NCI-H2227 (cell line): ENCODE data around the gene KMT2D.
A peak's percentile ranks its signal among the peaks of the same experiment; 100 is the strongest.

Source experiments
- DNase-seq: peaks from one replicate; lab custom pipeline; 2025; ENCODE audit not compliant: unreplicated experiment; lab: John Stamatoyannopoulos, UW

The KMT2D gene

GRCh38 chr12:49054524-49054923 is 6.1 kb downstream of the KMT2D start:
- no peak for DNase-seq

GRCh38 chr12:49054096-49054495 is 6.5 kb downstream of the KMT2D start:
- DNase-seq, result no peak

GRCh38 chr12:49052451-49053208 is 8.0 kb downstream of the KMT2D start:
- DNase-seq, result no peak

DNA sequence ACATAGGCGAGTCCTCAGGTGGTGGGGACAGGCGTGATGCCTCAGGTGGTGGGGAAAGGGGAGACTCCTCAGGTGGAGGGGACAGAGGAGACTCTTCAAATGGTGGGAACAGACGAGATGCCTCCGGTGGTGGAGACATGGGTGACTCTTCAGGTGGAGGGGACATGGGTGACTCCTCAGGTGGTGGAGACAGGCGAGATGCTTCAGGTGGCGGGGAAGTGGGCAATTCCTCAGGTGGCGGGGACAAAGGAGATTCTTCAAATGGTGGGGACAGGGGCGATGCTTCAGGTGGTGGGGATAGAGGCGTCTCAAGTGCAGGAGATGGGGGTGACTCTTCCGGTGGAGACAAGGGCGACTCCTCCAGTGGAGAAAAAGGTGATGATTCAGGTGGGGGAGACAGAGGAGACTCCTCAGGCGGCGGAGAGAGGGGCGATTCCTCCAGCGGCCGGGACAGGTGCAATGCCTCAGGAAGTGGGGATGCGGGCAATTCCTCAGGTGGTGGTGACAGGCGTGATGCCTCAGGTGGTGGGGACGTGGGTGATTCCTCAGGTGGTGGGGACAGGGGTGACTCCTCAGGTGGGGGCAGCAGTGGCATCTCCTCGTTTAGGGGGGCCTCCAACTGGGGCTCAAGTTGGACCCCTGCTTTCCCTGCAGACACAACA is 8.7 kb downstream of the KMT2D start:
- DNase-seq, result no peak

DNA sequence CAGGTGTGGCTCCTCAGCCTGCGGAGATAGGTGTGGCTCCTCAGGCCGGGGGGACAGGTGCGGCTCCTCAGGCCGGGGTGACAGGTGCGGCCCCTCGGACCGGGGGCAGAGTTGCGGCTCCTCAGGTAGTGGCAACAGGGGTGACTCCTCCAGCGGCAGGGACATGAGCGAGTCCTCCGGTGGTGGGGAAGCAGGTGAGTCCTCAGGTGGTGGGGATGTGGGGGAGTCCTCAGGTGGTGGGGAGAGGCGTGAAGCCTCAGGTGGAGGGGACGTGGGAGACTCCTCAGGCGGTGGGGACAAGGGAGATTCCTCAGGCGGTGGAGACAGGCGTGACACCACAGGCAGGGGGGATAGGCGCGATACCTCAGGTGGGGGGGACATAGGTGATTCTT is 9.2 kb downstream of the KMT2D start:
- no peak for DNase-seq

DNA sequence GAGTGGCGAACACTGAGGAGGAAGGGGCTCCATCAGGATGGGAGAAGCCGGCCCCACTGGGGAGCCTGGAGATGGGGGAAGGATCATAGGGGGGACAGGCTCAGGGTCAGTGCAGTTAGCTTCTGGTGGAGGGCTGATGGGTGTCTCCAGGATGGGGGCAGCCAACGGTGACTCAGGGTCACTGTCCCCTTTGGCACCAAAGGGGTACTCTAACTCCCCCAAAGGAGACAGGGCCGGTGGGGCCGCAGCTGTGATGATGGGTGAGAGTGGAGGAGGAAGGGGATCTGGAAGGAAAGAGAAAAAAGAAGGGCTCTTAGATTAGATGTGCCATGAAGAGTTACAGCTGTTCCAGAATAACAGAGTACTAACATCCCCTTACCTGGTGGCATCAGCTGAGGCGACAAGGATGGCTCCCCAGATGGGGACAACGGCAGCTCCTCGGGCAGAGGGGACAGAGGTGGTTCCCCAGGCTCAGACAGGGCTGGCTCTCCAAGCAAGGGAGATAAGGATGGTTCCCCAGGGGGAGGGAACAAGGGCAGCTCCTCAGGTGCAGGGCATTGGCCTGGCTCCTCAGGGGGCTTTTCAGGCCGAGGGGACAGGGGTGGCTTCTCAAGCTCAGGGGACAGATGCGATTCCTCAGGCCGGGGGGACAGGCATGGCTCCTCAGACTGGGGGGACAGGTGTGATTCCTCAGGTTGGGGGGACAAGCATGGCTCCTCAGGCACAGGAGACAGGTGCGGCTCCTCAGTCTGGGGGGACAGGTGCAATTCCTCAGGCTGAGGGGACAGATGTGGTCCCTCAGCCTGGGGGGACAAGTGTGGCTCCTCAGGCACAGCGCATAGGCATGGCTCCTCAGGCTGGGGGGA is 9.9 kb downstream of the KMT2D start:
- DNase-seq, result no peak

DNA sequence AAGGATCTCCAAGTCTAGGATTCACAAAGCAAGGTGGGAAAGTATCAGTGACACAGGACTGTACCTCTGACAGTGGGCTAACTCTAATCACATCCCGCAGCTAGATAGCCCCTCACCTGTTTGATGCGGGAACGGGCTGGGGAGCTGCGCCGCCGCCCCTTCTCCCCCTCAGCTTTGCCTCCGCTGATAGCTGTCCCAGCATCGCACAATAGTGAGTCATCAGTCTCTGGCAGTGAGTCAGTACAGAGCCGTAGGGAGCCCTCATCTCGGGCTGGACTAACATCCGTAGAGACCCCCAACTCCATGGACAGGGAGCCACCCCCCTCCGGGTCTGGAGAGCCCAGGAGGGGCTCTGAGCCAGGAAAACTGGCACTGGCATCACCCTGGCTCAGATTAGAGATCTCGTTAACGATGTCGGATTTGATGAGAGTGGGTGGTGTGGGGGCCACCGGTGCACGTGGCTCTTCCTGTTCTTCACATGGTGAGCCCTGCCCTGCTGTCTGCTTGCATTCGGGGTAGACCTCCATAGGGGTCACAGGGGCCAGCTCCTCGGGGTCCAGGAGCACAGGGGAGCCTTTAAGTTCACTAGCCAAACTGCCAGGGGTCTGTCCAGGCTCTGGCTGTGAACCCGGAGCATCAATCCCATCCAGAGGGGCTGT is 10.9 kb downstream of the KMT2D start:
- DNase-seq, result no peak

- DNase-seq, result no peak
Observed at GRCh38 chr12:49048953-49049352, 11.6 kb downstream of the KMT2D start.

DNA sequence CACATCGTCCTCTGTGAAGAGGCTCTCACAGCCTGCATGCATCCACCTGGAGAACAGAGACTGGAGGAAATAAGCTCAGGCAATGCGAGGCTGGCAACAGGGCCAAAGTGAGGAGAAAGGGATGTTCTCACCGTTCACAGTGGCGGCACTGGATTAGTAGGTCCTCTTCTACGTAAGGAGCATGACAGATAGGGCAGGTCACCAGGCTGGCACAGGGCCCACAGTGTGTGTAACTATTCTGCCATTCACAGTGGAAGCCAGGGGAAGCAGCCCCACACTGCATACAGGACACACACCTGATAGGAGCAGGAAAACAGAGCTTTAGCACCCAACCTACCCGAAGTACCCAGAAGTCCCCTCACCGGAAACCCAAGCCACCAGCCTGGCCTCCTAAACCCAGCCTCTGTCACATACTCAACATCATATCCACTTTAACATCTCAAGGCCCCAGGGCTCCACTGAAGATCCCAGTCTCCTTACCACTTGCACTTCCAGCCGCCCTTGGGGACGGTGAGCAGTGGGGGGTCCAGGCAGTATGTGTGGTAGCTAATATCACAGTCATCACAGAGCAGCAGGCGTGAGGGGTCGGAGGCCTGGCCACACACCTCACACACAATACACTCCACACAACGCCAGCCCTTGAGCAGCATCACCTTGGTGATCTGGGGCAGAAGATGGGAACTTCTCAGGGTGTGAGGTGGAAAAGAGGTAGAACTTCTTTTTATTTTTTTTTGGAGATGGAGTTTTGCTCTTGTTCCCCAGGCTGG is 14.3 kb downstream of the KMT2D start:
- no peak for DNase-seq

DNA sequence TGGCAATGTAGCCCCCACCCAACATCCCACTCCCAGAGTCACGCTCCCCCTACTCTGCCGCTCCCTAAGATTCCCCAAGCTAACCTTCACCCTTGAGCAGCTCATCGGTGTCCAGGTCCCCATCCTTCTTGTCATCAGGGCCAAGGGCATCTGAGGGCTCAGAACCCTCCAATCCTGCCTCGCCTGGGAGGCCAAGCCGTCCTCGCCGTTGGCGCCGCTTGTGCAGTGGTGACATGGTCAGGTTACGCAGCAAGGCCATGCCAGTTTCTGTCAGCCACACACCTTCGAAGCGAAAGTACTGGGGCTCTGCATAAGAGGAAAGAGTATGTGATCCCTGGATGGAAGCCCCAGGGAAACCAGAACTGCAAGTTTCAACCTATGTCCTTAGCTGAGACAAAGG is 15.9 kb downstream of the KMT2D start:
- DNase-seq, result no peak

DNA sequence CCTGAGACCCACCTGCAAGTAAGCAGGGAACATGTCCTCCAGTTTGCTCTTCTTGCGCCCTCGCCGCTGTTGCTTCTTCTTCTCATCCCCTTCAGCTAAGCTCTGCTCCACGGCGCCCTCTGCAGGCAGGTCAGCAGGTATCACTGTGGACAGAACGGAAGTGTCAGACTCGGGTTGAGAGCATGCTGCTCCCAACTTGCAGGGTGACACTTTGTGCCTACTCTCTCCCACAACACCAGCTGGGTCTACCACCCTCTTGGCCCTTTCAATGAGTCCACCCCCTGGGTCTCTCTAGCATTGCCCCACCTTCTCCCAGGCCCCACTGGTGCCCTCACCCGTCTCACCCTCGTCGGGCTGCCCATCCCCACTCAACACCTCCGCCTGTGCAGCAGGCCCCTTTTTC is 16.7 kb downstream of the KMT2D start:
- DNase-seq, result peak; percentile 54

- no peak for DNase-seq
Observed at GRCh38 chr12:49043241-49043640, 17.4 kb downstream of the KMT2D start.

GRCh38 chr12:49041881-49042484 is 18.6 kb downstream of the KMT2D start:
- DNase-seq, result no peak

GRCh38 chr12:49041036-49041880 is 19.3 kb downstream of the KMT2D start:
- DNase-seq, result no peak

DNA sequence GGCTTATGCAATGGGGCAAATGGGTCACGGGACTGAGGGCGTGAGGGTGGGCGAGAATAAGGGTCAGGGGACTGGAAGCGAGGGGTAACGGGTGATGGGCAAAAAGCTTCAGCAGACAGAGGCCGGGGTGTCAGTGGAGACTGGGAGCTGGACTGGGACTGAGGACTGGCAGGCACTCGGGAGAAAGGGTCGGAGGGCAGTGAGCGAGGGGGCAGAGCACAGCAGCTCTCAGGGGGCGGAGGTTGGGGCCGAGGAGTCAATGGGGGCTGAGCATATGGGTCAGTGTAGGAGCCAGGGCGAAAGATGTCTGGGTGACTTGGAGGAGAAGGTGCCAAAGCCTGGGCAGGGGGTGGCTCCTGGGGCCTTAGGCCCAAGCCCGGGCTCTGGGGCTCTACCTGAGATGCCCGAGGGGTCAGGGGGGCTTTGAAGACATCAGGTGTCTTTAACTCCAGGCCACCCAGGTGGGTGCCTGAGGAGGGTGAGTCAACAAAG is 20.2 kb downstream of the KMT2D start:
- DNase-seq, result no peak

DNA sequence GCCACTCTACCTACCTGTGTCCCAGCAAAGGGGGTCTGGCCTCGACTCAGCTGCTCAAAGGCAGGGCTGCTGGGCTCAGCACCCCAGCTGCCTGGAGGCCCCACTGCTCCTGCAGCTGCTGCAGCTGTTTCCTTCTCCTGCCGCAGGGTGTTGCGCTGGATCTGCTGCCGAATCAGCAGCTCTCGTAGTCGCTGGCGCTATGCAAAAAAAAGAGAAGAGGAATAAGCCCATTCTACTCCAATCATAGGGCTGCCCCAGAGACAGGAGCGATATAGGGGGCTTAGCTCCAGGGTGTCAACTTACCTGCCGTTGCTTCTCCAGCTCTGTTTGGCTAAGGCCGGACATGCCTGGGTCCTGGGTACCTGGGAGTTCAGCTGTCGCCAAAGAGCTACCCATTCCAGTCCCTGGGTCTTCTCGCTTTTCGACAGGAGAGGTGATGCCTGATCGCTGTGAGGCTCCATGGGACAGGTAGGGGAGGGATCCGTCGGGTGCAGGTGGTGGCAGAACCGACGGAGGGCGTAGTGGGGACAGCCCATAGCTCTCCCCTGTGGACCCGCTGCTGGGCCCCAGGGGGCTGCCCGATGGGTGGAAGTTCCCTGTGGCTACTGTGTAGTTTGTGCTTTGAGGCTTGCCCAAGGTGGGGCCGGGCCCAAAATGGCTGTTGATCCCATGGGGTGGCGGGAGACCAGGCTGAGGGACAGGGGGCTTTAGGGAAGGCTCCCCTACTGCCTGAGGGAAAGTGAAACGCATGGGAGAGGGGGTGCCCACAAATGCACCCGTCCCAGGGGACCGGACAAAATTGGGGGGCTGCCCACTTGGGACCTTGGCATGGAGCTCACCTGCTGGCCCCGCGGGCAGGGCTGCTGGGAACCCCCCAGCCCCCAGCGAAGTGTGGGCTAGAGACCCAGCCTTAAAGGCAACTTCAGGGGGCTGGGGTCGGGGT is 20.9 kb downstream of the KMT2D start:
- DNase-seq, result no peak

DNA sequence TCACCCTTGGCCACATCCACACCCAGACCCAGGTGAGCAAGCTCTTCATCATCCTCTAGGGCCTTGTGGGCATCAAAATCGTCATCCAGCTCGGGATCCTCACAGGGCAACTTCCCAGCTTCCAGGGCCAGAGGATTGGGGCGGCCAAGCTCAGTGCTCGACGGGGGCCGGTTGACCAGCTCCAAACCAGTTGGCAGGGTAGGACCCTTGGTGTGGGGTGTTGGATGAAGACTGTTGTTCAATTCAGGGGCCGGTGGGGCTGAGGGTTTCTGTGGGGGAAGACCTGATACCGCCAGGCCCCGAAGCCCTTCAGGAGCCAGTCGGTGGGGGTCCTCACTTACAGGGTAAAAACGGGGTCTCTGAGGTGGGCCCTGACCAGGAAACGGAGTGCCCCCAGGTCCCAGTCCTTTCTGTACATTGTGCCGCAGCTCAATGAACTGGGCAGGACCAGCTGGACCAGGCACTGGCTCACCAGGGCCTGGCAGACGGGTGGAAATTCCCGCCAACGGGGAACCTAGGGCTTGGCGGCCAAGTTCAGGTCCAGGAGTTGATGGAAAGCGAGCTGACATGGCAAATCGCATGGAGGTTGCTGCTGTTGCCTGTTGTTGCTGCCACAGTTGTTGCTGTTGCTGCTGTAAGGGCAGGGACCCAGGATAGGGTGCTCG is 22.2 kb downstream of the KMT2D start:
- no peak for DNase-seq

DNA sequence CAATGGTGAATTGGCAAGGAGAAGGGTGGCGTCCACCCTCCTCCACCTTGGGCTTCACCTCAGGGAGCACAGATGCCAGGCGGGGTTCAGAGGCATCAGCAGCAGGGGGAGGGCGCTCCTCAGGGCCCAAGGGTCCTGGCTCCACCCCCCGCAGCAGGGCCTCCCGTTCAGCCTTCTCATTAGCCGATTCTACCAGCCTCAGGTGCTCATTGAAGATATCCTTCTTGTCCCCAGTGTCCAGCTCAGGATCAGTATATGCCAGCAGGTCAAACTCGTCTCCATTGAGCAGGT is 22.7 kb downstream of the KMT2D start:
- no peak for DNase-seq
